Neuronal stem cell (in vitro differentiated cells): ENCODE results near the gene FOXP4.

Experiments
- DNase-seq: peaks from one replicate; pipeline ENCODE4 v3.0.0-alpha.2; 2013; ENCODE audit warnings: low spot score
- H2AFZ ChIP-seq: one replicate; pipeline ENCODE4 v1.6.1; 2013; ENCODE audit warnings: mild to moderate bottlenecking, low read length, inconsistent platforms
- H2AK5ac ChIP-seq: 2 replicates; pipeline ENCODE4 v1.6.1; 2013; ENCODE audit warnings: low read depth, mild to moderate bottlenecking, inconsistent platforms, low read length, moderate library complexity, mixed read lengths
- H2BK120ac ChIP-seq: 2 replicates; pipeline ENCODE4 v1.6.1; 2013; ENCODE audit warnings: low read depth, mild to moderate bottlenecking, inconsistent platforms, low read length, moderate library complexity, mixed read lengths
- H2BK12ac ChIP-seq: one replicate; pipeline ENCODE4 v1.6.1; 2013; ENCODE audit warnings: low read length, inconsistent platforms
- H2BK15ac ChIP-seq: 2 replicates; pipeline ENCODE4 v1.6.1; 2013; ENCODE audit warnings: mild to moderate bottlenecking, low read length, inconsistent platforms, mixed read lengths
- H2BK5ac ChIP-seq: one replicate; pipeline ENCODE4 v1.6.1; 2013; ENCODE audit warnings: inconsistent platforms, mild to moderate bottlenecking, low read length, moderate library complexity
- H3K14ac ChIP-seq: one replicate; pipeline ENCODE4 v1.6.1; 2013; ENCODE audit warnings: low read length, inconsistent platforms
- H3K18ac ChIP-seq: 2 replicates; pipeline ENCODE4 v1.6.1; 2013; ENCODE audit warnings: low read length, inconsistent platforms
- H3K23ac ChIP-seq: 2 replicates; pipeline ENCODE4 v1.6.1; 2013; ENCODE audit warnings: low read depth, mild to moderate bottlenecking, mixed read lengths, low read length, inconsistent platforms; ENCODE audit not compliant: poor library complexity
- H3K27ac ChIP-seq: replicated peaks from 3 replicates; pipeline ENCODE4 v1.5.1; 2013; ENCODE audit warnings: low read length, inconsistent platforms
- H3K27me3 ChIP-seq, 3 experiments: 2 replicates each; pipeline ENCODE4 v1.6.1; 2013; ENCODE audit warnings: low read length in 3 of 3, mild to moderate bottlenecking in 2 of 3, inconsistent platforms in 1 of 3, low read depth in 1 of 3, mixed read lengths in 1 of 3, moderate library complexity in 1 of 3; ENCODE audit not compliant: control insufficient read depth in 3 of 3, insufficient read depth in 3 of 3
- H3K36me3 ChIP-seq, 2 donors: replicated peaks in 1 of 2; 2 replicates each; pipeline ENCODE4 v1.6.1; 2013; ENCODE audit warnings: low read length in 2 of 2; ENCODE audit not compliant: control insufficient read depth in 2 of 2, insufficient read depth in 2 of 2
- H3K4ac ChIP-seq: 2 replicates; pipeline ENCODE4 v1.6.1; 2013; ENCODE audit warnings: inconsistent platforms, mild to moderate bottlenecking, low read length, moderate library complexity
- H3K4me1 ChIP-seq, 2 donors: 1 replicate in 1 of 2; 2 replicates in 1 of 2; pipeline ENCODE4 v1.6.1; 2013; ENCODE audit warnings: low read length in 2 of 2, low read depth in 1 of 2; ENCODE audit not compliant: control insufficient read depth in 2 of 2, insufficient read depth in 1 of 2
- H3K4me2 ChIP-seq: one replicate; pipeline ENCODE4 v1.6.1; 2013; ENCODE audit warnings: mild to moderate bottlenecking, low read length, inconsistent platforms; ENCODE audit not compliant: insufficient read depth, poor library complexity, severe bottlenecking
- H3K4me3 ChIP-seq, 2 donors: 2 replicates each; pipeline ENCODE4 v1.5.1; 2013; ENCODE audit warnings: low read length in 2 of 2, mild to moderate bottlenecking in 2 of 2, inconsistent platforms in 1 of 2, moderate library complexity in 1 of 2
- H3K79me1 ChIP-seq: one replicate; pipeline ENCODE4 v1.6.1; 2013; ENCODE audit warnings: low read depth, mild to moderate bottlenecking, inconsistent platforms, low read length, moderate library complexity
- H3K9ac ChIP-seq: one replicate; pipeline ENCODE4 v1.6.1; 2013; ENCODE audit warnings: mild to moderate bottlenecking, low read depth, low read length, inconsistent platforms; ENCODE audit not compliant: poor library complexity
- H3K9me3 ChIP-seq, 2 donors: replicated peaks in 1 of 2; 2 replicates each; pipeline versions ENCODE3 to v1.6.1; 2013; ENCODE audit warnings: low read length in 2 of 2, mild to moderate bottlenecking in 2 of 2, inconsistent platforms in 1 of 2, low read depth in 1 of 2, mixed read lengths in 1 of 2, moderate library complexity in 1 of 2; ENCODE audit not compliant: control insufficient read depth in 2 of 2, insufficient read depth in 1 of 2
- H4K8ac ChIP-seq: one replicate; pipeline ENCODE4 v1.6.1; 2013; ENCODE audit warnings: low read depth, mild to moderate bottlenecking, inconsistent platforms, low read length, moderate library complexity
- H4K91ac ChIP-seq: one replicate; pipeline ENCODE4 v1.6.1; 2013; ENCODE audit warnings: low read length, low read depth, mild to moderate bottlenecking, inconsistent platforms; ENCODE audit not compliant: poor library complexity
- WGBS, 2 donors: extraction: QIAGEN DNeasy Blood & Tissue Kit; methylation state at CpG; one replicate each; pipeline ENCODE4 v1.1.7; 2013; ENCODE audit warnings: missing lambda C conversion rate in 2 of 2, mixed read lengths in 1 of 2; ENCODE audit not compliant: insufficient read length in 2 of 2, insufficient replicate concordance in 1 of 2; ENCODE audit errors: extremely low coverage in 2 of 2; 5-methylcytosine and 5-hydroxymethylcytosine counted together

The FOXP4 gene

DNA sequence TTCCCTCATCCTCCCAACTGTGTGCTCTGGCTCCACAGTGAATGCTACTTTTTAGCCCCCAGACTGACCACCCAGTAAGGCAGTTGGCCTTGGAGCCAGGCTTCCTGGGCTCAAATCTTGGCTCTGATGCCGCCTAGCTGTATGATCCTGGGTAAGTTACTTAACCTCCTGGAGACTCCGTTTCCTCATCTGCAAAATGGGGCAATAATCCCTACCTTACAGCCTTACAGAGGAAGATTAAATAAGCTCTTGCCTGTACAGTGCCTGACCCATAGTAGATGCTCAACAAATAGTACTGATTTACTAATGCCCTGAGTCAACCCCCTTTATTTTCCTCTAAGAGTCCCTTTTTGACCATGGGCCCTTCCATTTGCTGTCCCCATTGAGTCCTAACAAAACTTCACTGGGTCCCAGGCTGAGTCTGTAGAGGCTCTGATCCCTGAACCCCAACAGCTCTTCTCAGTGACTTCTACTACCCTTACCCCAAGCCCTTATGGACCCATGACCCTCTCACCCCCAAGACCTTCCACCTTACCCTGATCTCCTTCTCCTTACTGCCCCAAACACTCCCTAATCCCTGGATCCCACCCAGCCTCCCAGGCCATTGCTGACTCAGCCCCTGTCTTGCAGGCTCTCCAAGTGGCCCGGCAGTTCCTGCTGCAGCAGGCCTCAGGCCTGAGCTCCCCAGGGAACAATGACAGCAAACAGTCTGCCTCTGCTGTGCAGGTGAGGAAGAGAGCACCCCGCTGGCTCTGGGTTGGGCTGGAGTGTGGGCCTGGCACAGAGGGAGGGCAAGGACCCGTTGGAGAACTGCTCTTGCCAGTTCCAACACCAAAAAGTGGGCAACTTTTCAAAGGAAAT is 31.4 kb downstream of the FOXP4 start:
- peak overlapping the region; percentile 5 for H2AFZ ChIP-seq
- H3K18ac ChIP-seq: peak overlapping the region; percentile 91
- H3K27ac ChIP-seq: peak overlapping the region; percentile 95
- H3K27me3 ChIP-seq: no peaks in the 10 kb centered on the region
- peaks cover 7 to 75% of the 10 kb centered on the region in 2 donors for H3K36me3 ChIP-seq
- peaks cover 6% of the 10 kb centered on the region for H3K79me1 ChIP-seq
- H3K23ac ChIP-seq: no peak overlapping the region
- peak overlapping the region; percentile 57 for H2BK120ac ChIP-seq
- peak; percentile 40 for DNase-seq
- no CpG with 5 or more reads among the region's 5 CpGs for WGBS, 2 donors
- H2BK15ac ChIP-seq: no peak overlapping the region
- no peaks in the 10 kb centered on the region for H3K9me3 ChIP-seq
- H4K8ac ChIP-seq: no peak overlapping the region
- peak overlapping the region; percentile 64 for H2AK5ac ChIP-seq
- no peak overlapping the region for H3K9ac ChIP-seq
- peak overlapping the region; percentile 48 for H2BK12ac ChIP-seq
- no peak overlapping the region for H4K91ac ChIP-seq
- peak overlapping the region; percentile 50 for H2BK5ac ChIP-seq
- no peak overlapping the region for H3K4me3 ChIP-seq
- H3K14ac ChIP-seq: no peak overlapping the region
- peak overlapping the region; percentile 35 for H3K4me2 ChIP-seq
- no peak overlapping the region for H3K4ac ChIP-seq
- peaks cover 38 to 60% of the 10 kb centered on the region in 2 donors for H3K4me1 ChIP-seq

- Histone ChIP-seq H3K27ac (peak overlapping the region; percentile 95), H4K91ac (no peak overlapping the region), H3K27me3 (no peaks in the 10 kb centered on the region), H2AK5ac (no peak overlapping the region), H2BK15ac (no peak overlapping the region), H3K79me1 (peaks cover 10% of the 10 kb centered on the region), H3K4me1 (peaks cover 39 to 62% of the 10 kb centered on the region in 2 donors), H2BK12ac (peak overlapping the region; percentile 48), H2BK120ac (peak overlapping the region; percentile 57), H3K9me3 (no peaks in the 10 kb centered on the region), H3K4ac (no peak overlapping the region), H3K9ac (no peak overlapping the region), H3K36me3 (peaks cover 9 to 75% of the 10 kb centered on the region in 2 donors), H2BK5ac (peak overlapping the region; percentile 50), H3K4me3 (no peak overlapping the region), H3K14ac (no peak overlapping the region), H3K18ac (peak overlapping the region; percentile 91), H2AFZ (peak overlapping the region; percentile 5), H3K23ac (no peak overlapping the region), H4K8ac (no peak overlapping the region), H3K4me2 (peak overlapping the region; percentile 38)
- DNase-seq: peak; percentile 89
- no CpG with 5 or more reads among the region's 10 CpGs for WGBS, 2 donors
Observed at GRCh38 chr6:41578217-41579087, 32.3 kb downstream of the FOXP4 start.

DNA sequence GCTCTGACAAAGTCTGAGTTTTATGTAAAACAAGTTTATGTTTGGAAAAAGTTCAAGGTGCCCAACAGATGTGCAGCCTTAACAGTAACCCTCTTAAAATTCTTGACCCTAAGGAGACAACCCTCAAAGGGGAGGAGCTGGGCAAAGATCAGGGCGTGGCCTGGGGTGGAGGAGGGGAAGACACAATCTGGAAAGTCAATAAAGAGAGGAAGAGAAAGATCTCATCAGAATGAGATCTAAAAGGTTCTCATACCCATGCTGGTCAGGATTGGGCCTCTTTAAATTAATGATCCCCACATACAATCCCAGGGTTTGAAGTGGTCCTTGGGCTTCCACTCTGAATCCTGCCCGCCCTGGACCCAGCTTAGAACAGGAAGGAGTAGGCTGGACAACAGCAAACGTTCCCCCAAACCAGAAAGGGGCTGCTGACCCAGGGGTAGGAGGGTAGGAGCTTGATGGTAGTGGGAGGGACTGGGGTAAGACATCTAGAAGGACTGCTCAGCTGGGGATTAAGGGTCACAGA is 33.0 kb downstream of the FOXP4 start:
- H3K14ac ChIP-seq: no peak overlapping the region
- H3K27ac ChIP-seq: peak overlapping the region; percentile 83
- WGBS, 2 donors: no CpG with 5 or more reads among the region's 3 CpGs
- H3K18ac ChIP-seq: peak overlapping the region; percentile 50
- H3K27me3 ChIP-seq: no peaks in the 10 kb centered on the region
- H4K91ac ChIP-seq: no peak overlapping the region
- H2BK120ac ChIP-seq: no peak overlapping the region
- H2AFZ ChIP-seq: no peak overlapping the region
- H3K4me2 ChIP-seq: peak overlapping the region; percentile 38
- H3K9ac ChIP-seq: no peak overlapping the region
- peaks cover 46 to 62% of the 10 kb centered on the region in 2 donors for H3K4me1 ChIP-seq
- H2BK15ac ChIP-seq: no peak overlapping the region
- DNase-seq: no peak
- H3K79me1 ChIP-seq: peaks cover 11% of the 10 kb centered on the region
- H2AK5ac ChIP-seq: no peak overlapping the region
- H4K8ac ChIP-seq: no peak overlapping the region
- H2BK12ac ChIP-seq: no peak overlapping the region
- H3K9me3 ChIP-seq: no peaks in the 10 kb centered on the region
- H3K4me3 ChIP-seq: no peak overlapping the region
- H2BK5ac ChIP-seq: no peak overlapping the region
- H3K4ac ChIP-seq: no peak overlapping the region
- no peak overlapping the region for H3K23ac ChIP-seq
- H3K36me3 ChIP-seq: peaks cover 15 to 75% of the 10 kb centered on the region in 2 donors
